Pulmonary artery endothelial cell (primary cell): ENCODE data around the gene SPOCK3. TPM values are rescaled to one million over a fixed set of nuclear protein-coding genes. Genes with fewer than 3 reads are reported as not detected.

Experiments used
- DNase-seq: peaks from one replicate; pipeline ENCODE4 v3.0.0-alpha.2; 2011; ENCODE audit warnings: low read depth, low spot score
- total RNA-seq: library from RNA; depleted of rRNA; stranded (reverse); fragments of >200 nt; gene quantifications from 2 replicates; pipeline ENCODE4 v1.2.3, GENCODE V29; 2014

Gene SPOCK3
- total RNA-seq, 1 donor from 2014 or later: not detected

GRCh38 chr4:167041524-167041923 is 192.8 kb downstream of the SPOCK3 start:
- DNase-seq: no peak

- DNase-seq: no peak
Measured at GRCh38 chr4:167035390-167035789, 198.9 kb downstream of the SPOCK3 start.

- DNase-seq: no peak
Measured at GRCh38 chr4:167034983-167035382, 199.3 kb downstream of the SPOCK3 start.

GRCh38 chr4:167032871-167033270 is 201.4 kb downstream of the SPOCK3 start:
- no peak for DNase-seq

- no peak for DNase-seq
Measured at GRCh38 chr4:167031534-167032156, 202.6 kb downstream of the SPOCK3 start.

- DNase-seq: no peak
Measured at GRCh38 chr4:167028976-167029375, 205.3 kb downstream of the SPOCK3 start.

GRCh38 chr4:167025670-167026069 is 208.6 kb downstream of the SPOCK3 start:
- DNase-seq: no peak

- DNase-seq: no peak
Measured at GRCh38 chr4:167023364-167023925, 210.8 kb downstream of the SPOCK3 start.

GRCh38 chr4:167021545-167022155 is 212.6 kb downstream of the SPOCK3 start:
- peak; percentile 5 for DNase-seq

- no peak for DNase-seq
Measured at GRCh38 chr4:167020410-167020809, 213.9 kb downstream of the SPOCK3 start.

- DNase-seq: no peak
Measured at GRCh38 chr4:167014944-167015343, 219.3 kb downstream of the SPOCK3 start.

GRCh38 chr4:167003326-167003725 is 231.0 kb downstream of the SPOCK3 start:
- DNase-seq: no peak

- DNase-seq: no peak
Measured at GRCh38 chr4:167000141-167000852, 234.0 kb downstream of the SPOCK3 start.

- DNase-seq: no peak
Measured at GRCh38 chr4:166996216-166996615, 238.1 kb downstream of the SPOCK3 start.

- DNase-seq: no peak
Measured at GRCh38 chr4:166994686-166995085, 239.6 kb downstream of the SPOCK3 start.

GRCh38 chr4:166991006-166991561 is 243.2 kb downstream of the SPOCK3 start:
- DNase-seq: no peak

GRCh38 chr4:166989886-166990285 is 244.4 kb downstream of the SPOCK3 start:
- no peak for DNase-seq

- no peak for DNase-seq
Measured at GRCh38 chr4:166987026-166987425, 247.3 kb downstream of the SPOCK3 start.

GRCh38 chr4:166981847-166982246 is 252.4 kb downstream of the SPOCK3 start:
- no peak for DNase-seq

- DNase-seq: no peak
Measured at GRCh38 chr4:166980419-166980818, 253.9 kb downstream of the SPOCK3 start.

GRCh38 chr4:166977596-166977995 is 256.7 kb downstream of the SPOCK3 start:
- no peak for DNase-seq

GRCh38 chr4:166972071-166972470 is 262.2 kb downstream of the SPOCK3 start:
- DNase-seq: no peak
